Esophagus squamous epithelium (tissue), 4 donors: ENCODE measurements around the gene CIB2.

ENCODE experiments used
- POLR2A ChIP-seq, 4 donors: fragments of 450-650 bp; IDR thresholded peaks; one replicate each; pipeline ENCODE4 v1.6.1; 2017; ENCODE audit warnings: antibody characterized with exemption in 4 of 4, mild to moderate bottlenecking in 4 of 4, moderate library complexity in 3 of 4
- TF ChIP-seq, protein P1 (sequence below), 6 experiments: fragments of 450-650 bp in 4 of 6; fragments of 200-600 bp in 2 of 6; sonication (generic) in 2 of 6; IDR thresholded peaks; one replicate each; pipeline ENCODE4 v1.5.1; 2016 to 2019; ENCODE audit warnings: antibody characterized with exemption in 6 of 6, mild to moderate bottlenecking in 4 of 6, moderate library complexity in 4 of 6

DNA sequence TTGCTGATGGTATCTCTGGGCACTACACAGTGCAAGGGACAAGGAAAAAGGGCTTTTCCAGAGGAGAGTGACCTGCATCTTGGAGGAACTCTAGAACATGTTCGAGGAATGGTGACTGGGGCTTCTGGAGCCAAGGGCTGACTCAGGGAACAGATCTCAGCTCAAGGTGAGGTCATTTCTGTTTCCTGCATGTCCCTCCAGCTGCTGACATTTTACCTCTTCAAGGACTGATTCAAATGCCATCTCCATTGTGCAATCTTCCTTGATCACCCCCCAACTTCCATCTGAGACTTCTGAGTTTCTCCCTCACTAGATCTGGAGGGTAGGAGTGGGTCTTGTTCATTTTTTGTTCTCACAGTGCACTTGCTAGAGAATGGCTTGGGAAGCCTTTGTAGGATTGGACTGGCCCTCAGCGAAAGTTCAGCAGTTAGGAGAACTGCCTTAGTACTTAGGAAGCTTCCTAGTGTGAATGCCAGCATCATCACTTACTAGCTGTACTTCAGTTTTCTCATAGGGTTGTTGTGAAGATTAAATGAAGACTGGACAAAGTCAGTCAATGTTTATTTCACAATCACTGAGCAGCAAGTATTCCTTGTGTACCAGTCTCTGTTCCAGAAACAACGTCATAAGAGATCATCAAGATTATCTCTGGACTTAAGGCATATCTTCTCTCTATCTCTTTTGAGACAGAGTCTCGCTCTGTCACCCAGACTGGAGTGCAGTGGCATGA is 15.3 kb upstream of the CIB2 start:
- TF ChIP-seq POLR2A (IDR thresholded peaks at IDR 0.05): no peak
- TF ChIP-seq, protein P1, sequence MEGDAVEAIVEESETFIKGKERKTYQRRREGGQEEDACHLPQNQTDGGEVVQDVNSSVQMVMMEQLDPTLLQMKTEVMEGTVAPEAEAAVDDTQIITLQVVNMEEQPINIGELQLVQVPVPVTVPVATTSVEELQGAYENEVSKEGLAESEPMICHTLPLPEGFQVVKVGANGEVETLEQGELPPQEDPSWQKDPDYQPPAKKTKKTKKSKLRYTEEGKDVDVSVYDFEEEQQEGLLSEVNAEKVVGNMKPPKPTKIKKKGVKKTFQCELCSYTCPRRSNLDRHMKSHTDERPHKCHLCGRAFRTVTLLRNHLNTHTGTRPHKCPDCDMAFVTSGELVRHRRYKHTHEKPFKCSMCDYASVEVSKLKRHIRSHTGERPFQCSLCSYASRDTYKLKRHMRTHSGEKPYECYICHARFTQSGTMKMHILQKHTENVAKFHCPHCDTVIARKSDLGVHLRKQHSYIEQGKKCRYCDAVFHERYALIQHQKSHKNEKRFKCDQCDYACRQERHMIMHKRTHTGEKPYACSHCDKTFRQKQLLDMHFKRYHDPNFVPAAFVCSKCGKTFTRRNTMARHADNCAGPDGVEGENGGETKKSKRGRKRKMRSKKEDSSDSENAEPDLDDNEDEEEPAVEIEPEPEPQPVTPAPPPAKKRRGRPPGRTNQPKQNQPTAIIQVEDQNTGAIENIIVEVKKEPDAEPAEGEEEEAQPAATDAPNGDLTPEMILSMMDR (IDR thresholded peaks at IDR 0.05): no peak
